Measurements from ENCODE around the gene AGGF1.

DNA sequence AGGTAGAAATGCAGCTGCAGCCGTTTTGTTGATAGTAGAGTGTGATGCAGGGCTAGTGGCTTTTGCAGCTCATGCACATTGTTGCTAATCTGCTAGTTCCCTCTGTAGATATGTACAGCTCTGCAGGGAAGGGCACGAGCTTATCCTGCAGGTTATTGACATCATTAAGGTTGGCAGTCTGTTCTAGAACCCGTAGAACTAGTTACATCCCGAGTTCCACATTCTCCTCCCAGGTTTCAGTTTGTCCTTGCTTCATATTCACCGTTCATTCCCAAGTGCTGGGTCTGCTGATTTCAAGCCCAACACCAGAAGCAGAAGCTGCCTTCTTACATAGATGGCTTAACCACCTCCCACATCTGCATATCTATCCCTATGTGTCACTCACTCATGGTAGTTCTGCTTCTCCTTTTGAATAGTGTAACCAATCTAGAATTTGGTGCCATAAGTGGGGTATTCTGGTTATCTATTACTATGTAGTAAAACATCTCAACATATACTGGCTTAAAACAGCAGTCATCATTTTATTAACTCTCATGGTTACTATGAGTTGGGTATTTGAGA is 39.2 kb upstream of the AGGF1 start:
- TF ChIP-seq, protein P1, sequence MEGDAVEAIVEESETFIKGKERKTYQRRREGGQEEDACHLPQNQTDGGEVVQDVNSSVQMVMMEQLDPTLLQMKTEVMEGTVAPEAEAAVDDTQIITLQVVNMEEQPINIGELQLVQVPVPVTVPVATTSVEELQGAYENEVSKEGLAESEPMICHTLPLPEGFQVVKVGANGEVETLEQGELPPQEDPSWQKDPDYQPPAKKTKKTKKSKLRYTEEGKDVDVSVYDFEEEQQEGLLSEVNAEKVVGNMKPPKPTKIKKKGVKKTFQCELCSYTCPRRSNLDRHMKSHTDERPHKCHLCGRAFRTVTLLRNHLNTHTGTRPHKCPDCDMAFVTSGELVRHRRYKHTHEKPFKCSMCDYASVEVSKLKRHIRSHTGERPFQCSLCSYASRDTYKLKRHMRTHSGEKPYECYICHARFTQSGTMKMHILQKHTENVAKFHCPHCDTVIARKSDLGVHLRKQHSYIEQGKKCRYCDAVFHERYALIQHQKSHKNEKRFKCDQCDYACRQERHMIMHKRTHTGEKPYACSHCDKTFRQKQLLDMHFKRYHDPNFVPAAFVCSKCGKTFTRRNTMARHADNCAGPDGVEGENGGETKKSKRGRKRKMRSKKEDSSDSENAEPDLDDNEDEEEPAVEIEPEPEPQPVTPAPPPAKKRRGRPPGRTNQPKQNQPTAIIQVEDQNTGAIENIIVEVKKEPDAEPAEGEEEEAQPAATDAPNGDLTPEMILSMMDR (IDR thresholded peaks at IDR 0.05), result no peak
- TF ChIP-seq POLR2A (IDR thresholded peaks at IDR 0.05), result no peak

All from adrenal gland (tissue), 5 donors.